Measurements from ENCODE around the gene DIAPH1.

DIAPH1 gene

GRCh38 chr5:141618804-141619554 lies at the start of gene DIAPH1:
Gene DIAPH1 (minus strand): TSS chr5:141619000. CDS start chr5:141618914, 86 bp downstream.
- no peaks in the 10 kb centered on the region for H3K27me3 Mint-ChIP-seq
- DNase-seq (peak; percentile 99), ATAC-seq (peak; percentile 89)
- peaks cover 61% of the 10 kb centered on the region for H3K36me3 Mint-ChIP-seq (ENCODE audit: low read depth)
- H3K4me1 Mint-ChIP-seq, result peaks cover 64% of the 10 kb centered on the region
- H3K4me3 Mint-ChIP-seq, result peak within 1 kb of the TSS; percentile 100
- peak within 1 kb of the TSS; percentile 98 for H3K27ac Mint-ChIP-seq
- no peaks in the 10 kb centered on the region for H3K9me3 Mint-ChIP-seq

DNA sequence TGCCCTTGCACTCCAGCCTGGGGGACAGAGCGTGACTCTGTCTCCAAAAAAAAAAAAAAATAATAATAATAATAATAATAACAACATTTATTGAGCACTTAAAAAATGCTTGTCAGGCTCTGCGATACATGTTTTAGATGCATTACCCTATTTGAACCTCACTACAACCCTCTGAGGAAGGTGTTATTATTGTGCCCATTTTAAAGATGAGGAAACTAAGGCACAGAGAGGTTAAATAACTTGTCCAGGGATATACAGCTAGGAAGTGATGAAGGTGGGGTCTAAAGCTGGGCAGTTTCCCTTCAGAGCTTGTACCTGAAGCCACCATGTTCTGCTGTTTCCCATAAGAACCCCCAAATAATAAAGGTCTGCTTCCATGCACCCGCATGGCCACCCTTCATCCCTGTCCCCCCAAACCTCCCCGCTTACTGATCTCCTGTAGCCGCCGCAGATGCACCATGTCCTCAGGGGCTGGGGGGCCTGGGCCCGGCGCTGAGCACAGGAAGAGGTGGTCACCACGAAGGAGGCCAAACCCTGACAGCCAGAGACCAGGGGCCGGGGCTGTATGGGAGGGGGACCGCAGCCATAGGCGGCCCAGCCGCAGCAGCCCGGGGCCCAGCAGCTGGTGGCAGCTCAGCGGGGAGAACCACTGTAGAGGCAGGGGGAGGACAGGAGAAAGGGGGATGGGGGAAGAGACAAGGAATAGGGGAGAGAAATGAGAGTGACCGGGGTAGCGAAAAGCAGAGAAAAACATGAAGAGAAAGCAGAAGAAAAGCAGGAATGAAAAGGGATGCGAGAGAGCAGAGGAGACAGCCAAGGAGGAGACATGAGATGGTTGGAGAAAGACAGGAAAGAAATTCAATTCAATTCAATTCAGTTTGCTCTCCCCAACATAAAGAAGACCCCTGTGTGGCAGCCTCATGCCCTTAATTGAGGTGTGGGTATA lies 47.5 kb upstream of the DIAPH1 start:
- DNase-seq (no peak), ATAC-seq (no peak)
- H3K4me1 Mint-ChIP-seq, result peaks cover 2% of the 10 kb centered on the region
- H3K9me3 Mint-ChIP-seq, result no peaks in the 10 kb centered on the region
- no peak overlapping the region for H3K27ac Mint-ChIP-seq
- H3K4me3 Mint-ChIP-seq, result no peak overlapping the region
- no peaks in the 10 kb centered on the region for H3K27me3 Mint-ChIP-seq
- no peaks in the 10 kb centered on the region for H3K36me3 Mint-ChIP-seq (ENCODE audit: low read depth)

DNA sequence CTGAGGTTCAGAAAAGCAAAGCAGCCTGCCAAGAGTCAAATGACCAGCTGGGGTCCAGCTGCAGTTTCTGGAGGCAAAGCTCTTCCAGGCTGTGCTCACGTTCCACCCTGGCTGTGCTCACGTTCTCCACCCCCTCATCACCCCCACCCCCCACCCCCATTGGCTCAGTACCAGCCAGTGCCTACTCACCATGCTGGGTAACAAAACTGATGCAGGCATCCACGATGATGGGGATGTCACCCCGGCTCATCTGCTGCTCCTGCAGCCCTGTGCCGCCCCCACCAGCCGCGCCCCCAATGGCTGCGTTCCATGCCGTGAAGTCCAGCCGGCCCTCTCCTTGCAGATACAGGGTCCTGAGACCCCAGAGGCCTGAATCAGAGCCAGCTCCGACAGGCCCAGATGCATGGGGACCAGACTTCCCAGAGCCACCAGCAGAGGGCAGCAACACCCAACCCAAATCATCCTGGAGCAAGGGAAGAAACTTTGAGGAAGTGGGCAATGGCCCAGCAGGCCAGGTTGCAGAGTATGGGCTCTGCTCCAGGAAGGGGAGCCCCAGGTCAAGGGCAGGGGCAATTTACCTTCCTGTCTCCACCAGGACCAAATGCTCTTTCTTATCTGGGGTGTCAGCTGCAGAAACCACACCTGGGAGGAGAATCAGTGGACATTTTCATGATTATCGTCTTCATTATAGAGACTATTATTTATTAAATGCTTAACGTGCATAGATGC lies 46.1 kb upstream of the DIAPH1 start:
- ATAC-seq, result peak; percentile 89
- Mint-ChIP-seq H3K4me3 (no peak overlapping the region), H3K27ac (no peak overlapping the region), H3K9me3 (no peaks in the 10 kb centered on the region), H3K27me3 (no peaks in the 10 kb centered on the region), H3K4me1 (peaks cover 2% of the 10 kb centered on the region), H3K36me3 (ENCODE audit: low read depth) (no peaks in the 10 kb centered on the region)
- DNase-seq, result peak; percentile 78

DNA sequence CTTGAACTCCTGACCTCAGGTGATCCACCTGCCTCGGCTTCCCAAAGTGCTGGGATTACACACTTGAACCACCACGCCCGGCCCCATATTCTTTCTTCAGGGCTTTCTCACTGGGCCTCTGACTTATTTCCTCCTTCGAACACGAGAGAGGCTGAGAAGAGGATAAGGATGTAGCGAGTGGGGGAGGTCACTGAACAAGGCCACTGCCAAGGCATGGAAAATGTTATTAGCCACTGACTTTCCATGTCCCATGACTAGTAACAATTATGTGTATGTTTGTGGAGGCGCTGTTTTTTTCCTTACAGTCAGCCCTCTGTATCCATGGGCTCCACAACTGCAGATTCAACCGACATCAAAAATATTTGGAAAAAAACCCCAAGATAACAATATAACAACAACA lies 44.7 kb upstream of the DIAPH1 start:
- Mint-ChIP-seq H3K27me3 (no peaks in the 10 kb centered on the region), H3K4me1 (peaks cover 2% of the 10 kb centered on the region), H3K9me3 (no peaks in the 10 kb centered on the region), H3K4me3 (no peak overlapping the region), H3K36me3 (ENCODE audit: low read depth) (no peaks in the 10 kb centered on the region), H3K27ac (no peak overlapping the region)
- DNase-seq (no peak), ATAC-seq (no peak)

- ATAC-seq, result no peak
- DNase-seq, result no peak
- Mint-ChIP-seq H3K4me3 (no peak overlapping the region), H3K36me3 (ENCODE audit: low read depth) (peaks cover 2% of the 10 kb centered on the region), H3K4me1 (peaks cover 8% of the 10 kb centered on the region), H3K27ac (no peak overlapping the region), H3K9me3 (no peaks in the 10 kb centered on the region), H3K27me3 (no peaks in the 10 kb centered on the region)
These were observed 43.2 kb upstream of the DIAPH1 start for GRCh38 chr5:141662028-141662427.

DNA sequence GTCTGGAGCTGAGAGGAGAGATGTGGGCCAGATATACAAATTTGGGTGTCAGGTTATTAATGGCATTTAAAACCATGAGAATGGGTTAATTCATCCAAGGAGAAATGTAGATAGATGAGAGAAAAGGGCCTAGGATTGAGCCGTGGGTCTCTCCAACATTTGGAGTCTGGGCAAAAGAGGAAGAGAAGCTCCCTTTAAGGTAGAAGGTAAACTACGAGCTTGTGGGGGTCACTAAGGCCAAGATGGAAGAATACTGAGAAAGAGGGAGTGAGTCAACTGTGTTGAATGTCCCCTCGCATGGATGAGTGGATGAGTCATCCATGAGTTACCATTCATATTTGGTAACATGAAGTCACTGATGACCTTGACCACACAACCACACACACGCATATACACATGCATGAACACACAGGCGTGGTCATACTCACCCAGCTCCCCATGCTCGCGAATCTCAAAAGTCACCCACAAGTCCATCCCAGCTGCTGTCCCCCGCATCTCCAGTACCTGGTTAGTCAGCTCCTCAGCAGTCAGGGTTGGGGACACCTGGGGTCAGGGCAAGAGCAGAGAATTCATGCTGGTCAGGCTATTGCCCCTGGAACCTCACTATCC lies 39.2 kb upstream of the DIAPH1 start:
- H3K4me3 Mint-ChIP-seq, result no peak overlapping the region
- H3K27ac Mint-ChIP-seq, result no peak overlapping the region
- peaks cover 6% of the 10 kb centered on the region for H3K4me1 Mint-ChIP-seq
- DNase-seq (no peak), ATAC-seq (peak; percentile 70)
- H3K9me3 Mint-ChIP-seq, result no peaks in the 10 kb centered on the region
- peaks cover 2% of the 10 kb centered on the region for H3K36me3 Mint-ChIP-seq (ENCODE audit: low read depth)
- no peaks in the 10 kb centered on the region for H3K27me3 Mint-ChIP-seq

DNA sequence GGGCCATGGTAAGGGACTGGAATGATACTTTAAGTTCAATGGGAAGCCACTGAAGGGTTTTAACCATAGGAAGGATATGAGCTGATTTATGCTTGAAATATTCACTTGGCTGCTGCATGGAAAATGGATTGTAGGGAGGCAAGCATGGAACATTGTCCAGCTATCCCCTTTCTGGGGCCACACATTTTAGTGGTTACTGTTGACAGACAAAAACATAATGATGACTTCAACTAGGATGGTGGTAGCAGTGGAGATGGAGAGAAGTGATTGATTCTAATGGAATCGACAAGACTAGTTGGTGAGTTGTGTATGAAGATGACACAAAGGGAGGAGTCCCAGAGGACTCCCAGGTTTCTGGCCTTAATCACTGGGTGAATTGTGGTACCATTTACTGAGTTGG lies 38.6 kb upstream of the DIAPH1 start:
- Mint-ChIP-seq H3K4me1 (peaks cover 6% of the 10 kb centered on the region), H3K27ac (no peak overlapping the region), H3K4me3 (no peak overlapping the region), H3K27me3 (no peaks in the 10 kb centered on the region), H3K36me3 (ENCODE audit: low read depth) (peaks cover 2% of the 10 kb centered on the region), H3K9me3 (no peaks in the 10 kb centered on the region)
- DNase-seq (no peak), ATAC-seq (no peak)

DNA sequence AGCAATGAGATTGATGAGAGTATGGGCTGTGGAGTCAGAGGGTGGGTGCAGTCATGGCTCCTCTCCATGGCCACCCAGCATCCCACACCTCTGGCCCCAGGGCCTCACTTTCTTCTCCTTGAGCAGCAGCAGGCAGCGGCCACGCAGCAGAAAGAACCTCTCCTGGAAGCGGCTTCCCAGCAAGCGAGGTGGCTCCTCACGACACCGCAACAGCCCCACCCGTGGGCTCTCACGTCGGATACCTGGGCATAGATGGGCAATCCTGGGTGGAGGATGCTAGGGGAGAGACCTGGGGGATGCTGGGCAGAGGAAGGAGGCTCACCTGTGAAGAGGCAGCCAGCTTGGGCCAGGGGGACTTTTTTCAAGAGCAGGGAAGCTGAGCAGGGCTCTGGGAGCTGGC lies 37.6 kb upstream of the DIAPH1 start:
- no peak for ATAC-seq
- H3K4me3 Mint-ChIP-seq, result no peak overlapping the region
- no peak overlapping the region for H3K27ac Mint-ChIP-seq
- peaks cover 2% of the 10 kb centered on the region for H3K36me3 Mint-ChIP-seq (ENCODE audit: low read depth)
- H3K27me3 Mint-ChIP-seq, result no peaks in the 10 kb centered on the region
- H3K4me1 Mint-ChIP-seq, result peaks cover 15% of the 10 kb centered on the region
- DNase-seq, result no peak
- H3K9me3 Mint-ChIP-seq, result no peaks in the 10 kb centered on the region

GRCh38 chr5:141655020-141655419 lies 36.2 kb upstream of the DIAPH1 start:
- Mint-ChIP-seq H3K36me3 (ENCODE audit: low read depth) (peaks cover 2% of the 10 kb centered on the region), H3K27me3 (no peaks in the 10 kb centered on the region), H3K4me1 (peaks cover 20% of the 10 kb centered on the region), H3K4me3 (no peak overlapping the region), H3K9me3 (no peaks in the 10 kb centered on the region), H3K27ac (no peak overlapping the region)
- ATAC-seq (no peak), DNase-seq (no peak)

GRCh38 chr5:141654298-141654697 lies 35.5 kb upstream of the DIAPH1 start:
- H3K27ac Mint-ChIP-seq, result no peak overlapping the region
- no peak for ATAC-seq
- no peaks in the 10 kb centered on the region for H3K27me3 Mint-ChIP-seq
- H3K36me3 Mint-ChIP-seq (ENCODE audit: low read depth), result peaks cover 2% of the 10 kb centered on the region
- DNase-seq, result no peak
- no peaks in the 10 kb centered on the region for H3K9me3 Mint-ChIP-seq
- peaks cover 24% of the 10 kb centered on the region for H3K4me1 Mint-ChIP-seq
- no peak overlapping the region for H3K4me3 Mint-ChIP-seq

- peaks cover 18% of the 10 kb centered on the region for H3K4me1 Mint-ChIP-seq
- H3K36me3 Mint-ChIP-seq (ENCODE audit: low read depth), result peaks cover 2% of the 10 kb centered on the region
- peak overlapping the region; percentile 41 for H3K27ac Mint-ChIP-seq
- peak overlapping the region; percentile 92 for H3K4me3 Mint-ChIP-seq
- DNase-seq (no peak), ATAC-seq (no peak)
- H3K27me3 Mint-ChIP-seq, result no peaks in the 10 kb centered on the region
- H3K9me3 Mint-ChIP-seq, result no peaks in the 10 kb centered on the region
These were observed 32.9 kb upstream of the DIAPH1 start for GRCh38 chr5:141651728-141652105.

GRCh38 chr5:141650851-141651727 lies 32.3 kb upstream of the DIAPH1 start, which contains the start of gene FCHSD1:
Gene FCHSD1 (minus strand): TSS chr5:141651418. CDS start chr5:141651368, 50 bp downstream.
- DNase-seq (peak; percentile 88), ATAC-seq (peak; percentile 88)
- peaks cover 18% of the 10 kb centered on the region for H3K4me1 Mint-ChIP-seq
- H3K4me3 Mint-ChIP-seq, result peak within 1 kb of the TSS; percentile 92
- peak within 1 kb of the TSS; percentile 88 for H3K27ac Mint-ChIP-seq
- H3K36me3 Mint-ChIP-seq (ENCODE audit: low read depth), result peaks cover 4% of the 10 kb centered on the region
- H3K27me3 Mint-ChIP-seq, result no peaks in the 10 kb centered on the region
- no peaks in the 10 kb centered on the region for H3K9me3 Mint-ChIP-seq

GRCh38 chr5:141649972-141650371 lies 31.2 kb upstream of the DIAPH1 start:
- no peak for DNase-seq
- peaks cover 8% of the 10 kb centered on the region for H3K36me3 Mint-ChIP-seq (ENCODE audit: low read depth)
- no peaks in the 10 kb centered on the region for H3K27me3 Mint-ChIP-seq
- ATAC-seq, result no peak
- peak overlapping the region; percentile 65 for H3K4me3 Mint-ChIP-seq
- no peaks in the 10 kb centered on the region for H3K9me3 Mint-ChIP-seq
- peak overlapping the region; percentile 63 for H3K27ac Mint-ChIP-seq
- H3K4me1 Mint-ChIP-seq, result peaks cover 18% of the 10 kb centered on the region
